ENCODE results near the gene TKT. TPM values are rescaled to one million over a fixed set of nuclear protein-coding genes. Genes with fewer than 3 reads are reported as not detected.

TKT gene
- total RNA-seq, 6 experiments from 2014 or later, result 98.9 to 257 (median 146) TPM

GRCh38 chr3:53247619-53248018 lies 8.2 kb downstream of the TKT start:
- DNase-seq, result no peak
- no peaks in the 10 kb centered on the region for H3K9me3 ChIP-seq
- ATAC-seq, result no peak
- no peaks in the 10 kb centered on the region for H3K27me3 ChIP-seq
- peaks cover 0 to 61% (median 3%) of the 10 kb centered on the region in 4 donors for H3K4me1 ChIP-seq
- intact Hi-C loops (cut with DNase I), result no loop called here
- no peak overlapping the region for H3K27ac ChIP-seq
- H3K36me3 ChIP-seq, result no peaks in the 10 kb centered on the region
- 39% methylated on average over 2 of the region's 2 CpGs for WGBS (ENCODE audit: insufficient coverage, low coverage, low lambda C conversion rate, missing lambda C conversion rate)
- no peak overlapping the region for H3K4me3 ChIP-seq
- no peak for TF ChIP-seq CTCF (IDR thresholded peaks at IDR 0.05)
- no peak for TF ChIP-seq POLR2A (IDR thresholded peaks at IDR 0.05)

- no peaks in the 10 kb centered on the region for H3K9me3 ChIP-seq
- no peak for DNase-seq
- H3K36me3 ChIP-seq, result peaks cover 0 to 27% (median 9%) of the 10 kb centered on the region in 4 donors
- H3K27ac ChIP-seq, result no peak overlapping the region
- intact Hi-C loops (cut with DNase I), result no loop called here
- TF ChIP-seq CTCF (IDR thresholded peaks at IDR 0.05) (no peak), POLR2A (IDR thresholded peaks at IDR 0.05) (no peak)
- peaks cover 0 to 37% (median 0%) of the 10 kb centered on the region in 4 donors for H3K4me1 ChIP-seq
- 100% methylated on average over 4 of the region's 8 CpGs for WGBS (ENCODE audit: insufficient coverage, low coverage, low lambda C conversion rate, missing lambda C conversion rate)
- ATAC-seq, result no peak
- H3K4me3 ChIP-seq, result no peak overlapping the region
- no peaks in the 10 kb centered on the region for H3K27me3 ChIP-seq
Measured at GRCh38 chr3:53244271-53244670, 11.6 kb downstream of the TKT start.

- DNase-seq (no peak), ATAC-seq (no peak)
- Histone ChIP-seq H3K4me3 (no peak overlapping the region), H3K27ac (no peak overlapping the region), H3K9me3 (no peaks in the 10 kb centered on the region), H3K36me3 (peaks cover 0 to 27% (median 9%) of the 10 kb centered on the region in 4 donors), H3K27me3 (no peaks in the 10 kb centered on the region), H3K4me1 (peaks cover 0 to 40% (median 2%) of the 10 kb centered on the region in 4 donors)
- intact Hi-C loops (cut with DNase I), result no loop called here
- no peak for TF ChIP-seq CTCF (IDR thresholded peaks at IDR 0.05)
- TF ChIP-seq POLR2A (IDR thresholded peaks at IDR 0.05), result no peak
- 79% methylated on average over 7 of the region's 8 CpGs for WGBS (ENCODE audit: insufficient coverage, low coverage, low lambda C conversion rate, missing lambda C conversion rate)
Measured at GRCh38 chr3:53243785-53244184, 12.0 kb downstream of the TKT start.

- WGBS (ENCODE audit: insufficient coverage, low coverage, low lambda C conversion rate, missing lambda C conversion rate), result 62% methylated on average over 5 of the region's 14 CpGs
- Histone ChIP-seq H3K27me3 (no peaks in the 10 kb centered on the region), H3K36me3 (peaks cover 0 to 27% (median 9%) of the 10 kb centered on the region in 4 donors), H3K4me1 (peaks cover 0 to 46% (median 5%) of the 10 kb centered on the region in 4 donors), H3K9me3 (no peaks in the 10 kb centered on the region), H3K27ac (no peak overlapping the region), H3K4me3 (no peak overlapping the region)
- TF ChIP-seq CTCF (IDR thresholded peaks at IDR 0.05) (no peak), POLR2A (IDR thresholded peaks at IDR 0.05) (no peak)
- no peak for DNase-seq
- ATAC-seq, result no peak
- intact Hi-C loops (cut with DNase I), result no loop called here
Measured at GRCh38 chr3:53243165-53243564, 12.7 kb downstream of the TKT start.

GRCh38 chr3:53242642-53243041 lies 13.2 kb downstream of the TKT start:
- no CpG with 5 or more reads among the region's 4 CpGs for WGBS (ENCODE audit: insufficient coverage, low coverage, low lambda C conversion rate, missing lambda C conversion rate)
- H3K36me3 ChIP-seq, result peaks cover 0 to 27% (median 9%) of the 10 kb centered on the region in 4 donors
- no peak for ATAC-seq
- H3K4me1 ChIP-seq, result peaks cover 0 to 45% (median 7%) of the 10 kb centered on the region in 4 donors
- H3K27ac ChIP-seq, result no peak overlapping the region
- TF ChIP-seq POLR2A (IDR thresholded peaks at IDR 0.05) (no peak), CTCF (IDR thresholded peaks at IDR 0.05) (no peak)
- intact Hi-C loops (cut with DNase I), result no loop called here
- DNase-seq, result no peak
- H3K27me3 ChIP-seq, result no peaks in the 10 kb centered on the region
- no peaks in the 10 kb centered on the region for H3K9me3 ChIP-seq
- H3K4me3 ChIP-seq, result no peak overlapping the region

Measured in right lobe of liver (tissue), 6 donors.